Mammary epithelial cell (primary cell): ENCODE data around the gene RYR2.

Source experiments
- EZH2 ChIP-seq: IDR thresholded peaks from 2 replicates; pipeline ENCODE4 v1.6.1; 2012; ENCODE audit warnings: low read length, inconsistent platforms, borderline replicate concordance
- TF ChIP-seq, protein P1 (sequence below), 2 donors: IDR thresholded peaks in 1 of 2; conservative IDR thresholded peaks in 1 of 2; 2 replicates each; pipeline ENCODE4 v1.5.1; 2011 to 2012; ENCODE audit warnings: inconsistent platforms in 2 of 2, low read length in 2 of 2, mild to moderate bottlenecking in 2 of 2, control low read depth in 1 of 2, low read depth in 1 of 2; ENCODE audit not compliant: insufficient read depth in 1 of 2; ENCODE audit errors: extremely low read depth in 1 of 2

DNA sequence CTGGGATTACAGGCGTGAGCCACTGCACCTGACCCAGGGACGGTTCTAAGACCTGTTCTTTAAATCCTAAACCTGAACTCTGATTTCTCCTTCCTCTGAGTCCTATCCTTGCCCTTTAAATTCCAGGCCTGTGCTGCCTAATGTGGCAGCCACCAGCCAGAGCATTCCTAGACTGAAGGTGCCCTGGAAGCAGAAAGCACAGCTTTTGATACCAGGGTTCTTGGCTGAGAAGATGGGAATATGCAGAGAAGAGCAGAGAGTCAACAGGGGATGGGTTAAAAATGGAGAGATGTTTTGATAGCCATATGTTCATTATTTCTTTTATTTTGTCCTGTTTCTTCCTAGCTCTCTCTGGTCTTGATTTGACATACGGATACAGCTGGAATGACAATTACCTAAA is 49.7 kb downstream of the RYR2 start:
- TF ChIP-seq, protein P1, sequence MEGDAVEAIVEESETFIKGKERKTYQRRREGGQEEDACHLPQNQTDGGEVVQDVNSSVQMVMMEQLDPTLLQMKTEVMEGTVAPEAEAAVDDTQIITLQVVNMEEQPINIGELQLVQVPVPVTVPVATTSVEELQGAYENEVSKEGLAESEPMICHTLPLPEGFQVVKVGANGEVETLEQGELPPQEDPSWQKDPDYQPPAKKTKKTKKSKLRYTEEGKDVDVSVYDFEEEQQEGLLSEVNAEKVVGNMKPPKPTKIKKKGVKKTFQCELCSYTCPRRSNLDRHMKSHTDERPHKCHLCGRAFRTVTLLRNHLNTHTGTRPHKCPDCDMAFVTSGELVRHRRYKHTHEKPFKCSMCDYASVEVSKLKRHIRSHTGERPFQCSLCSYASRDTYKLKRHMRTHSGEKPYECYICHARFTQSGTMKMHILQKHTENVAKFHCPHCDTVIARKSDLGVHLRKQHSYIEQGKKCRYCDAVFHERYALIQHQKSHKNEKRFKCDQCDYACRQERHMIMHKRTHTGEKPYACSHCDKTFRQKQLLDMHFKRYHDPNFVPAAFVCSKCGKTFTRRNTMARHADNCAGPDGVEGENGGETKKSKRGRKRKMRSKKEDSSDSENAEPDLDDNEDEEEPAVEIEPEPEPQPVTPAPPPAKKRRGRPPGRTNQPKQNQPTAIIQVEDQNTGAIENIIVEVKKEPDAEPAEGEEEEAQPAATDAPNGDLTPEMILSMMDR (conservative IDR thresholded peaks at IDR 0.05 in 1 of 2, IDR thresholded peaks at IDR 0.05 in 1 of 2; ENCODE audit: extremely low read depth in 1 of 2, insufficient read depth in 1 of 2, low read depth in 1 of 2, low read length in 2 of 2) = no peak
- no peak for TF ChIP-seq EZH2
